Lung (tissue), 12 donors: ENCODE data around the gene TMCO4. TPM values are rescaled to one million over a fixed set of nuclear protein-coding genes. Genes with fewer than 3 reads are reported as not detected.

ENCODE experiments used
- ATAC-seq: fragments of 200-7000 bp; cut with Tn5 transposase; one replicate; pipeline ENCODE4 v1.9.1; 2020; ENCODE audit warnings: moderate number of reproducible peaks; ENCODE audit not compliant: insufficient read depth, low FRiP score
- DNase-seq, 3 donors: peaks; one replicate each; pipeline ENCODE4 v3.0.0-alpha.2; 2013 to 2017
- H3K27ac ChIP-seq, 2 donors: one replicate each; pipeline ENCODE4 v1.5.1; 2013; ENCODE audit warnings: mild to moderate bottlenecking in 2 of 2, moderate library complexity in 2 of 2, control low read depth in 1 of 2, inconsistent platforms in 1 of 2, low read depth in 1 of 2, low read length in 1 of 2
- H3K27me3 ChIP-seq, 3 donors: one replicate each; pipeline ENCODE4 v1.5.1; 2013; ENCODE audit warnings: low read length in 2 of 3; ENCODE audit not compliant: control insufficient read depth in 3 of 3, insufficient read depth in 3 of 3
- H3K36me3 ChIP-seq, 4 donors: one replicate each; pipeline ENCODE4 v1.5.1; 2013; ENCODE audit warnings: low read length in 4 of 4, mild to moderate bottlenecking in 1 of 4, moderate library complexity in 1 of 4; ENCODE audit not compliant: control insufficient read depth in 4 of 4, insufficient read depth in 4 of 4
- H3K4me1 ChIP-seq, 5 donors: one replicate each; pipeline ENCODE4 v1.5.1; 2013; ENCODE audit warnings: low read length in 5 of 5, mild to moderate bottlenecking in 2 of 5, moderate library complexity in 1 of 5; ENCODE audit not compliant: control insufficient read depth in 5 of 5, insufficient read depth in 5 of 5
- H3K4me3 ChIP-seq: one replicate; pipeline ENCODE4 v1.5.1; 2013; ENCODE audit warnings: mild to moderate bottlenecking, control low read depth, moderate library complexity
- H3K9ac ChIP-seq, 2 donors: one replicate each; pipeline ENCODE4 v1.5.1; 2013; ENCODE audit warnings: low read length in 2 of 2, control low read depth in 1 of 2; ENCODE audit not compliant: insufficient read depth in 1 of 2
- H3K9me3 ChIP-seq, 4 donors: one replicate each; pipeline ENCODE4 v1.5.1; 2013; ENCODE audit warnings: low read length in 3 of 4, mild to moderate bottlenecking in 1 of 4, moderate library complexity in 1 of 4; ENCODE audit not compliant: control insufficient read depth in 4 of 4, insufficient read depth in 3 of 4
- CTCF ChIP-seq: IDR thresholded peaks from 2 replicates; pipeline ENCODE4 v1.5.1; 2012; ENCODE audit warnings: mild to moderate bottlenecking; ENCODE audit errors: control extremely low read depth, extremely low read depth
- WGBS, 2 donors: extraction: QIAGEN DNeasy Blood & Tissue Kit; methylation state at CpG; one replicate each; pipeline ENCODE4 v1.1.7; 2013; 5-methylcytosine and 5-hydroxymethylcytosine counted together
- polyA plus RNA-seq, 2 donors: library from polyadenylated mRNA; stranded (reverse); fragments of 200-250 nt; gene quantifications; one replicate each; pipeline ENCODE4 v1.2.1, GENCODE V29; 2013
- total RNA-seq, 2 donors: library from RNA; depleted of rRNA in 1 of 2; stranded (reverse); fragments of >200 nt in 1 of 2; gene quantifications; one replicate each; pipeline ENCODE4 v1.2.1, GENCODE V29; 2014 to 2021
- donor health status: control.
- donor health status: control.
- donor health status: Bipolar disorder and iron deficiency.
- donor health status: healthy.
- donor health status: DM: yes; HTN: yes; CAD: no.

The TMCO4 gene
- total and polyA plus RNA-seq, 4 donors, result 14.3 to 27.8 (median 19.5) TPM

GRCh38 chr1:19644395-19644680, 155.4 kb downstream of the TMCO4 start:
- Histone ChIP-seq H3K9ac (no peak overlapping the region), H3K36me3 (peaks cover 0 to 7% (median 0%) of the 10 kb centered on the region in 4 donors), H3K27me3 (peaks cover 0 to 4% (median 0%) of the 10 kb centered on the region in 3 donors), H3K27ac (peak overlapping the region; percentile 43 to 91), H3K9me3 (no peaks in the 10 kb centered on the region), H3K4me3 (peak overlapping the region; percentile 62), H3K4me1 (peaks cover 0 to 40% (median 10%) of the 10 kb centered on the region in 5 donors)
- no peak for TF ChIP-seq CTCF
- 0 to 1% methylated on average over 20 to 51 of the region's 51 CpGs for WGBS, 2 donors
- no peak for ATAC-seq
- DNase-seq, result no peak

GRCh38 chr1:19643602-19644394, 155.9 kb downstream of the TMCO4 start, which contains the start of gene NBL1:
NBL1 (plus strand) TSS chr1:19644311; CDS start chr1:19655031, 10,720 bp downstream.
- peaks cover 0 to 4% (median 0%) of the 10 kb centered on the region in 3 donors for H3K27me3 ChIP-seq
- WGBS, 2 donors, result 1 to 6% methylated on average over 26 to 90 of the region's 90 CpGs
- peak; percentile 83 to 90 (median 85) for DNase-seq

DNA sequence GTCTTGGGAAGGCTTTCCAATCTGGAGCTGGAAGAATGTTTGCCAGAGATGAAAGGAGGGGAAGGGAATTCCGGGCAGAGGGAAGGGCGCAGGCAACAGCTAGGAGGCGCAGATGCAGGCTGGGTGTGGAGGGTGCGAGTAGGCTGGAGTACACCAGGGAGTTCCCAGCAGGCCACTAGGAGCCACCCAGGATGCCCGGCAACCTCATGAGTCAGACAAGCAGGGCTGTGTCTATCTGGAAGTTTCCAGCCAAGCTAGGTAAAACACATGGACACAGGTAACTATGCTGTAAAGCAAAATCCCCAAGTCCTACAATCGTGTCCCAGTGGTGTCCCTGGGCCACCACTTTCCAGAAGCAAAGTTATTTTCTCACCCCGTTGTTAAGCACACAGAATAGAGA, 156.6 kb downstream of the TMCO4 start:
- peaks cover 0 to 4% (median 0%) of the 10 kb centered on the region in 3 donors for H3K27me3 ChIP-seq
- H3K9ac ChIP-seq, result no peak overlapping the region
- no peak for TF ChIP-seq CTCF
- H3K4me3 ChIP-seq, result no peak overlapping the region
- ATAC-seq (peak; percentile 31), DNase-seq (no peak)
- H3K4me1 ChIP-seq, result peaks cover 0 to 40% (median 10%) of the 10 kb centered on the region in 5 donors
- 50 to 81% methylated on average over 7 of the region's 7 CpGs for WGBS, 2 donors
- H3K27ac ChIP-seq, result peak overlapping the region in 1 of 2 donors; percentile 82
- H3K36me3 ChIP-seq, result peaks cover 0 to 7% (median 0%) of the 10 kb centered on the region in 4 donors
- no peaks in the 10 kb centered on the region for H3K9me3 ChIP-seq

More at GRCh38 chr1:19643602-19644394, 155.9 kb downstream of the TMCO4 start, which contains the start of gene NBL1:
- H3K4me1 ChIP-seq, result peaks cover 0 to 40% (median 10%) of the 10 kb centered on the region in 5 donors
- H3K36me3 ChIP-seq, result peaks cover 0 to 7% (median 0%) of the 10 kb centered on the region in 4 donors
- H3K27ac ChIP-seq, result peak within 1 kb of the TSS; percentile 61 to 91
- peak; percentile 45 for ATAC-seq
- peak within 1 kb of the TSS; percentile 62 for H3K4me3 ChIP-seq
- peak within 1 kb of the TSS; percentile 4 to 28 for H3K9ac ChIP-seq
- H3K9me3 ChIP-seq, result no peaks in the 10 kb centered on the region
- TF ChIP-seq CTCF, result no peak
